ENCODE data around the gene LIPC. TPM values are rescaled to one million over a fixed set of nuclear protein-coding genes. Genes with fewer than 3 reads are reported as not detected.

The LIPC gene
- total RNA-seq, 2 experiments from 2014 or later = 0.61 to 1.2 TPM

GRCh38 chr15:58551084-58551763 is 119.4 kb downstream of the LIPC start:
- no peak overlapping the region for H3K4me3 Mint-ChIP-seq
- H3K27me3 Mint-ChIP-seq = no peaks in the 10 kb centered on the region
- no peak for TF ChIP-seq CTCF (IDR thresholded peaks at IDR 0.05)
- peaks cover 0 to 4% of the 10 kb centered on the region in 2 experiments for H3K9me3 ChIP-seq (ENCODE audit: control insufficient read depth in 1 of 2, insufficient read depth in 1 of 2, low read length in 2 of 2)
- intact Hi-C loops (cut with DNase I, micrococcal nuclease) = no loop called here
- H3K27ac ChIP-seq (ENCODE audit: low read depth in 1 of 2, low read length in 2 of 2) = no peak overlapping the region
- POLR2A ChIA-PET = no interaction called here
- DNase-seq = peak in 1 of 14 experiments; percentile 31
- no peak for ATAC-seq (ENCODE audit: poor library complexity)
- CTCF ChIA-PET = no interaction called here
- no peaks in the 10 kb centered on the region for H3K36me3 ChIP-seq (ENCODE audit: insufficient read depth, low read length)
- peaks cover 18% of the 10 kb centered on the region for H3K4me1 ChIP-seq (ENCODE audit: insufficient read depth, low read length)
- H3K36me3 Mint-ChIP-seq (ENCODE audit: low read depth) = no peaks in the 10 kb centered on the region
- no peak overlapping the region for H3K4me3 ChIP-seq (ENCODE audit: low read length)
- no peaks in the 10 kb centered on the region for H3K9me3 Mint-ChIP-seq
- no peaks in the 10 kb centered on the region for H3K27me3 ChIP-seq (ENCODE audit: control insufficient read depth in 1 of 2, insufficient read depth in 2 of 2, low read length in 2 of 2)
- peaks cover 19% of the 10 kb centered on the region for H3K4me1 Mint-ChIP-seq (ENCODE audit: low read depth)
- H3K27ac Mint-ChIP-seq = no peak overlapping the region

DNA sequence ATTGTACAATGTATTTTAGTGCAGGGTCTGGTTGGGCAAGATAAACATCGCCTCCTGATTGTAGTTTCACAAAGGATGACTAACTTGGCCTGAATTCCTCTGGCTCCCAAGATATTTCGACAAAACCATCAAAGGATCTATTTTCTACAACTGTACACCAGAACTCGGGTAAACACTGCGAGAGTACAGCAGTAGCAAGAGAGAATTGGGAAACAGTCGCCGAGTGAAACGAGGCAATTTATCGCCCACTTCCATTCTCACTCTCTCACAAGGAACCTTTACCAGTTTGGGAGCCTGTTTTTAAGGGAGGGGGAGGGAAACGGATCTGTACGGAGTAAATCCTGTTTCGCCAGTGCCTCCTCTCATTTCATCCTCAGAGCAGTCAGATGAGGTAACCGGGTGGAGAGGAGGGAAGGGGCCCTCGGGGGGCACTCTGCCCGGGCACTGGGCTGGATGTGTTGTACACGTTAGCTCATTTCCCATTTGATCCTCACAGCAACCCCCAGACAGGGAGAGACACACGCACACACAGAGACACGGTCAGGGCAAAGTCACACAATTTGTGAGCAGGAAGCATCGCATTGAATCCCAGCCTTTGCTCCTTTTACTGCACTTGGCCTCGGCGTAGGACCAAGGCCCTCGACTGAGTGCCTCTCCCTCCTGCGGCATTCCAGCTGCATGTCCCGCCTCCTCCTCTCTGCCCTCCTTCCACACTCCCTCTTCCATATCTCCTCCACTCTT is 120.1 kb downstream of the LIPC start:
- CTCF ChIA-PET = no interaction called here
- Histone ChIP-seq H3K4me1 (ENCODE audit: insufficient read depth, low read length) (peaks cover 17% of the 10 kb centered on the region), H3K27ac (ENCODE audit: low read depth in 1 of 2, low read length in 2 of 2) (no peak overlapping the region), H3K27me3 (ENCODE audit: control insufficient read depth in 1 of 2, insufficient read depth in 2 of 2, low read length in 2 of 2) (no peaks in the 10 kb centered on the region), H3K4me3 (ENCODE audit: low read length) (no peak overlapping the region), H3K9me3 (ENCODE audit: control insufficient read depth in 1 of 2, insufficient read depth in 1 of 2, low read length in 2 of 2) (peaks cover 0 to 4% of the 10 kb centered on the region in 2 experiments), H3K36me3 (ENCODE audit: insufficient read depth, low read length) (no peaks in the 10 kb centered on the region)
- POLR2A ChIA-PET = no interaction called here
- ATAC-seq (ENCODE audit: poor library complexity) = no peak
- no peak for TF ChIP-seq CTCF (IDR thresholded peaks at IDR 0.05)
- DNase-seq = no peak
- Mint-ChIP-seq H3K9me3 (no peaks in the 10 kb centered on the region), H3K4me3 (no peak overlapping the region), H3K27me3 (no peaks in the 10 kb centered on the region), H3K4me1 (ENCODE audit: low read depth) (peaks cover 19% of the 10 kb centered on the region), H3K36me3 (ENCODE audit: low read depth) (no peaks in the 10 kb centered on the region), H3K27ac (no peak overlapping the region)
- intact Hi-C loops (cut with DNase I, micrococcal nuclease) = no loop called here

- DNase-seq = no peak
- Histone ChIP-seq H3K27me3 (ENCODE audit: control insufficient read depth in 1 of 2, insufficient read depth in 2 of 2, low read length in 2 of 2) (no peaks in the 10 kb centered on the region), H3K36me3 (ENCODE audit: insufficient read depth, low read length) (no peaks in the 10 kb centered on the region), H3K4me3 (ENCODE audit: low read length) (no peak overlapping the region), H3K9me3 (ENCODE audit: control insufficient read depth in 1 of 2, insufficient read depth in 1 of 2, low read length in 2 of 2) (peaks cover 0 to 4% of the 10 kb centered on the region in 2 experiments), H3K4me1 (ENCODE audit: insufficient read depth, low read length) (peaks cover 17% of the 10 kb centered on the region), H3K27ac (ENCODE audit: low read depth in 1 of 2, low read length in 2 of 2) (no peak overlapping the region)
- no peak overlapping the region for H3K27ac Mint-ChIP-seq
- no peaks in the 10 kb centered on the region for H3K9me3 Mint-ChIP-seq
- no peak for ATAC-seq (ENCODE audit: poor library complexity)
- no peak overlapping the region for H3K4me3 Mint-ChIP-seq
- ChIA-PET CTCF (no interaction called here), POLR2A (no interaction called here)
- H3K36me3 Mint-ChIP-seq (ENCODE audit: low read depth) = no peaks in the 10 kb centered on the region
- intact Hi-C loops (cut with DNase I, micrococcal nuclease) = no loop called here
- peaks cover 19% of the 10 kb centered on the region for H3K4me1 Mint-ChIP-seq (ENCODE audit: low read depth)
- TF ChIP-seq CTCF (IDR thresholded peaks at IDR 0.05) = no peak
- no peaks in the 10 kb centered on the region for H3K27me3 Mint-ChIP-seq
Measured at GRCh38 chr15:58552505-58553364, 120.9 kb downstream of the LIPC start.
